CD4-positive, CD25-positive, alpha-beta regulatory T cell (primary cell): ENCODE results near the gene PRKG1. TPM values are rescaled to one million over a fixed set of nuclear protein-coding genes. Genes with fewer than 3 reads are reported as not detected.

Source experiments
- ATAC-seq, 2 donors: fragments of 150-1000 bp; cut with Tn5 transposase; one replicate each; pipeline ENCODE4 v1.10.0; 2021; ENCODE audit warnings: low read depth in 2 of 2, moderate number of reproducible peaks in 2 of 2, moderate library complexity in 1 of 2
- DNase-seq, 3 donors: peaks; one replicate each; pipeline versions ENCODE4 v3.0.0 to v3.0.0-alpha.2; 2012 to 2022; ENCODE audit warnings: mixed read lengths in 1 of 3
- H3K27ac ChIP-seq: one replicate; pipeline ENCODE4 v1.7.0; 2013; ENCODE audit warnings: mild to moderate bottlenecking, low read length; ENCODE audit not compliant: insufficient read depth, poor library complexity, severe bottlenecking
- H3K27me3 ChIP-seq: one replicate; pipeline ENCODE4 v1.7.0; 2013; ENCODE audit warnings: low read length; ENCODE audit not compliant: control insufficient read depth, insufficient read depth
- H3K36me3 ChIP-seq: one replicate; pipeline ENCODE4 v1.7.0; 2013; ENCODE audit warnings: mild to moderate bottlenecking, low read length, moderate library complexity; ENCODE audit not compliant: control insufficient read depth, insufficient read depth
- H3K4me1 ChIP-seq: 2 replicates; pipeline ENCODE4 v1.7.0; 2013; ENCODE audit warnings: mild to moderate bottlenecking, low read length; ENCODE audit not compliant: insufficient read depth, control insufficient read depth, poor library complexity, severe bottlenecking
- H3K4me3 ChIP-seq: one replicate; pipeline ENCODE4 v1.7.0; 2013; ENCODE audit warnings: low read depth, mild to moderate bottlenecking, low read length, moderate library complexity
- H3K9me3 ChIP-seq, 2 experiments: 1 replicate in 1 of 2; 2 replicates in 1 of 2; pipeline ENCODE4 v1.7.0; 2013; ENCODE audit warnings: low read length in 2 of 2, mild to moderate bottlenecking in 1 of 2, moderate library complexity in 1 of 2; ENCODE audit not compliant: control insufficient read depth in 2 of 2
- H3K27ac Mint-ChIP-seq, 3 donors: one replicate each; pipeline ENCODE4 v1.8.0; 2020 to 2022; ENCODE audit warnings: mild to moderate bottlenecking in 3 of 3, mixed read lengths in 3 of 3, moderate library complexity in 2 of 3
- H3K27me3 Mint-ChIP-seq: one replicate; pipeline ENCODE4 v1.8.0; 2022; ENCODE audit warnings: mild to moderate bottlenecking, mixed read lengths
- H3K36me3 Mint-ChIP-seq: one replicate; pipeline ENCODE4 v1.8.0; 2020; ENCODE audit warnings: mixed read lengths
- H3K4me1 Mint-ChIP-seq, 4 donors: one replicate each; pipeline ENCODE4 v1.8.0; 2020 to 2022; ENCODE audit warnings: mixed read lengths in 4 of 4, mild to moderate bottlenecking in 1 of 4
- H3K4me3 Mint-ChIP-seq, 4 donors: one replicate each; pipeline ENCODE4 v1.8.0; 2020 to 2022; ENCODE audit warnings: mild to moderate bottlenecking in 4 of 4, mixed read lengths in 4 of 4, moderate library complexity in 3 of 4
- H3K9me3 Mint-ChIP-seq, 7 donors: one replicate each; pipeline ENCODE4 v1.8.0; 2020 to 2022; ENCODE audit warnings: mixed read lengths in 7 of 7, mild to moderate bottlenecking in 3 of 7, moderate library complexity in 2 of 7
- polyA plus RNA-seq, 4 donors: library from polyadenylated mRNA; unstranded; fragments of 300-500 nt; fragmentation: Illumina TruSeq; gene quantifications; one replicate each; pipeline ENCODE4 v1.2.3, GENCODE V29; 2021
- total RNA-seq: library from RNA; stranded (reverse); gene quantifications from one replicate; pipeline ENCODE4 v1.2.3, GENCODE V29; 2022

PRKG1 gene
- total and polyA plus RNA-seq, 5 donors from 2014 or later = 0.30 TPM; not detected in 4

DNA sequence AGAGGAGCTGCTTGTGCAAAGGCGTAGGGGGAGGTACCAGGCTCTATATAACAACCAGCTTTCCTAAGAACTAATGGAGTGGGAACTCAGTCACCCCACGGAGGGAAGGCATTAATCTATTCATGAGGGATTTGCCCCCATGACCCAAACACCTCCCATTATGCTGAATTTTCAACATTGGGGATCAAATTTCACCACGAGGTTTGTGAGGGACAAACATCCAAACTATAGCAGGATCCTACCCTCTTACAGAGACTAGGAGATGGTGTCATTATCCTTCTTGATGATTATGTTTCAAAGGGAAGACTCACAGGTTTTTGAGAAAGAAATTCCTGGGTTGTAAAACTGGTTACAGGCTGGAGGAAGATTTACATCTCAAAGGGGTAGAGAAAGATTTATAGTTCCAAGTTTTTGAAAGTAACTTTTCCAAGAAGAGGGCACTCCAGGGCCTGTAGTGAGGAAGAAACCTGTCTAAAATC is 944.8 kb downstream of the PRKG1 start:
- no peaks in the 10 kb centered on the region for H3K36me3 ChIP-seq
- H3K4me1 Mint-ChIP-seq = no peaks in the 10 kb centered on the region
- H3K4me3 Mint-ChIP-seq = no peak overlapping the region
- no peaks in the 10 kb centered on the region for H3K9me3 ChIP-seq
- ATAC-seq (no peak), DNase-seq (no peak)
- no peaks in the 10 kb centered on the region for H3K4me1 ChIP-seq
- peaks cover 5% of the 10 kb centered on the region for H3K27me3 Mint-ChIP-seq
- H3K9me3 Mint-ChIP-seq = peaks cover 0 to 12% (median 4%) of the 10 kb centered on the region in 7 donors
- H3K27ac Mint-ChIP-seq = no peak overlapping the region
- no peak overlapping the region for H3K4me3 ChIP-seq
- no peak overlapping the region for H3K27ac ChIP-seq
- H3K36me3 Mint-ChIP-seq = no peaks in the 10 kb centered on the region
- no peaks in the 10 kb centered on the region for H3K27me3 ChIP-seq

DNA sequence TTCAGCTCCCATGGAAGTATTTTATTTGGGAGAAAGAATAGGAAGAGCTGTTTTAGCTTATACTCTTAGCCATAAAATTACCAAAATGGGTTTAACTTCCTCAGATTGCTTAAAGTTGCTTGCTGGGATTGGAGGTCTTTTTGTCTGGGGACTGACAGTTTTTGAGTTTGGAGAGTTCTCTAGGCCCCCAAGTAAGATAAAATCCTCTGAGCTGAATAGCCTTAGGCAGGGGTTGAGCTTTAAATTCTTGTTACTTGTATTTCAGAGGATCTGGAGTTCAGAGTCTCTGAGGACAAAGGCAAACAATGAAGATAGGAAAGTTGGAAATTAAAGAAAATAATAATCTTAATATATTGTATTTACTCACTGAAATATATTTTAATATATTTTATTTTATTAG is 945.4 kb downstream of the PRKG1 start:
- H3K4me3 Mint-ChIP-seq = no peak overlapping the region
- H3K36me3 ChIP-seq = no peaks in the 10 kb centered on the region
- no peaks in the 10 kb centered on the region for H3K4me1 Mint-ChIP-seq
- H3K4me1 ChIP-seq = no peaks in the 10 kb centered on the region
- DNase-seq (no peak), ATAC-seq (no peak)
- no peak overlapping the region for H3K27ac ChIP-seq
- H3K27me3 ChIP-seq = no peaks in the 10 kb centered on the region
- H3K27me3 Mint-ChIP-seq = peaks cover 5% of the 10 kb centered on the region
- H3K9me3 Mint-ChIP-seq = peaks cover 0 to 12% (median 4%) of the 10 kb centered on the region in 7 donors
- no peak overlapping the region for H3K4me3 ChIP-seq
- no peak overlapping the region for H3K27ac Mint-ChIP-seq
- H3K9me3 ChIP-seq = no peaks in the 10 kb centered on the region
- H3K36me3 Mint-ChIP-seq = no peaks in the 10 kb centered on the region

DNA sequence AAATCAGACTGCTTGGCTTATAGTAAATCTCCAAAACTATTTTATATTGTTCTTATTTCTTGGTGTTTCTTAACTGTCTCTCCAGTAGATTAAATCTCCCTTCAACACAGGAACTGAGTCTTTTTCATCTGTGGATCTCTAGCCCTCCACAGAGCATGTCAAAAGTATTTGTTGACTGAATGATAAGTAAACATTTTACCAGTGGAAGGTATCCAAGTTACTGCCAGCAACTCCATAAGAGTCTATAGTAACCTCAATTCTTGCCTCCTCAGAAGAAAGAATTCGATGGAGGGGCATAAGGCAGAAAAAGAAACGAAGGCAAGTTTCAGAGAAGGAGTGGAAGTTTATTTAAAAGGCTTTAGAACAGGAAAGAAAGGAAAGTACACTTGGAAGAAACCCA is 945.9 kb downstream of the PRKG1 start:
- H3K4me3 Mint-ChIP-seq = no peak overlapping the region
- no peak for DNase-seq
- no peaks in the 10 kb centered on the region for H3K36me3 Mint-ChIP-seq
- Histone ChIP-seq H3K36me3 (no peaks in the 10 kb centered on the region), H3K27ac (no peak overlapping the region), H3K4me3 (no peak overlapping the region), H3K4me1 (no peaks in the 10 kb centered on the region), H3K9me3 (no peaks in the 10 kb centered on the region), H3K27me3 (no peaks in the 10 kb centered on the region)
- no peaks in the 10 kb centered on the region for H3K4me1 Mint-ChIP-seq
- H3K27ac Mint-ChIP-seq = no peak overlapping the region
- H3K27me3 Mint-ChIP-seq = peaks cover 5% of the 10 kb centered on the region
- no peak for ATAC-seq
- peaks cover 0 to 7% (median 4%) of the 10 kb centered on the region in 7 donors for H3K9me3 Mint-ChIP-seq

DNA sequence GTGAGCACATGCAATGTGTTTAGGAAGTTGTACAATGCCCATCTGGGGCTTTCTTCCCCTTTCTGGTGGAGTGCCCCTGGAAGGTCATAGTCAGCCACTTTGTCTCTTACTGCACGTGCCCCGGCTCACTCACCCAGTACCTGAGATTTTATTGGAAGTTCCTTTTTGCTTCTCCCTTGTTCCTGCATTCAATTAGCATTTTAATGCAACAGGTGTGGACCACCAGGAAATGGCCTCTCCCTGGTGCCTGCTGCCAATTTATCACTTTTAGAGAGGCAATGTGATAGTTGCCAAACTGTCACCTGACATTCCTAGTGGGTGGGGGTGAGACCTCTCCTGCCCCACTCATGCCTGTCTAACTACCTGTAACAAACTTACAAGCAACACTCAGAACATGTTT is 946.4 kb downstream of the PRKG1 start:
- no peak overlapping the region for H3K4me3 Mint-ChIP-seq
- no peak for ATAC-seq
- no peak overlapping the region for H3K27ac Mint-ChIP-seq
- peaks cover 0 to 7% (median 4%) of the 10 kb centered on the region in 7 donors for H3K9me3 Mint-ChIP-seq
- H3K36me3 Mint-ChIP-seq = no peaks in the 10 kb centered on the region
- Histone ChIP-seq H3K4me3 (no peak overlapping the region), H3K9me3 (no peaks in the 10 kb centered on the region), H3K27ac (no peak overlapping the region), H3K36me3 (no peaks in the 10 kb centered on the region), H3K27me3 (no peaks in the 10 kb centered on the region), H3K4me1 (no peaks in the 10 kb centered on the region)
- H3K4me1 Mint-ChIP-seq = no peaks in the 10 kb centered on the region
- H3K27me3 Mint-ChIP-seq = peaks cover 5% of the 10 kb centered on the region
- no peak for DNase-seq

DNA sequence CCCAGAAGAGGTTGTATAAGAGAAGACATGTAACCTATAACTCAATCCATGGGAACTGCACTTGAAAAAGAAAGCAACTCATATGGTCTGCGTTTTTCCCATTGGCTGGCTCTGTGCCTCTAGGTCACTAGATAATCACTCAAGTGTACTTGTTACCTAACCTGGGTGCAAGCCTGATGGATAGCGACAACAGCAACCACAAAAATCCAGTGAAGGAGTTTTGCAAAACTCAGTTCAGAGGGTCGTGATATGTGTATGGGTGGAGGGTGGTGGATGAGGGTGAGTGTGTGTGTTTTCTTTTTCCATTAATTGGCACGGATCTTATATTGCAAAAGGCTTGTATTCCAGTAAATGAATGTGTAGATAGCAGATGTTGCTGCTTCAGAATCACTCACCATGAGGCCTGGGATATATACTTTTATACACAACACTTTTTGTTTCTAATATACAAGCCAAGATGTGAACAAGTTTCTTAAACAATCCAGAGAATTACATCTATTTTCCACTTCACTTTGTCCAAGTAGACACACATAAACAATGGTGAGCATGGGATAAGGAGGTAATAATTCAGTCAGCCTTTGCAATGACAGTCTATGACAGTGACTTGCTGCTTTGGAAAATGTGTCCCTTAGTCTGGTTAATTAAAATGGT is 952.9 kb downstream of the PRKG1 start:
- no peak overlapping the region for H3K4me3 Mint-ChIP-seq
- H3K9me3 ChIP-seq = no peaks in the 10 kb centered on the region
- no peak for ATAC-seq

DNA sequence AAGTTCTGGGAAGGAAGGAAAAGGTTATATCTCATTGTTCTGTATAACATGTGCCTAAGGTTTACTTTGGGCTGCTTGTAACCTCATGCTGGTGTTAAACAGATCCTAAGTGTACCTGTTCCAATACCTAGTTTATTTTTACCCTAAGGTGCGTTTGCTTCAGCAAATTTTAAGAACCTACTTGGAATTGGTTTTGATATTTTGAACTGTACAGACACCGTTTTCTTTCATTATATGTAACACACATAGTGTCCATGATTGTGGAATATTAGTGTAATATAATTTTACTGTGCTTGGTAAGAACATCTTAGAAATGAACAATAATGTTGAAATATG is 954.2 kb downstream of the PRKG1 start:
- Histone ChIP-seq H3K4me3 (no peak overlapping the region), H3K4me1 (no peaks in the 10 kb centered on the region), H3K27ac (no peak overlapping the region), H3K27me3 (no peaks in the 10 kb centered on the region), H3K36me3 (no peaks in the 10 kb centered on the region), H3K9me3 (no peaks in the 10 kb centered on the region)
- ATAC-seq = no peak
- DNase-seq = no peak
- Mint-ChIP-seq H3K36me3 (no peaks in the 10 kb centered on the region), H3K9me3 (peaks cover 0 to 7% (median 3%) of the 10 kb centered on the region in 7 donors), H3K27me3 (no peaks in the 10 kb centered on the region), H3K4me3 (no peak overlapping the region), H3K27ac (no peak overlapping the region), H3K4me1 (no peaks in the 10 kb centered on the region)

More for the DNA sequence above, 952.9 kb downstream of the PRKG1 start:
- Mint-ChIP-seq H3K9me3 (peaks cover 0 to 7% (median 3%) of the 10 kb centered on the region in 7 donors), H3K4me1 (no peaks in the 10 kb centered on the region), H3K36me3 (no peaks in the 10 kb centered on the region), H3K27me3 (no peaks in the 10 kb centered on the region), H3K27ac (no peak overlapping the region)
- Histone ChIP-seq H3K27me3 (no peaks in the 10 kb centered on the region), H3K36me3 (no peaks in the 10 kb centered on the region), H3K27ac (no peak overlapping the region), H3K4me3 (no peak overlapping the region), H3K4me1 (no peaks in the 10 kb centered on the region)
- no peak for DNase-seq

DNA sequence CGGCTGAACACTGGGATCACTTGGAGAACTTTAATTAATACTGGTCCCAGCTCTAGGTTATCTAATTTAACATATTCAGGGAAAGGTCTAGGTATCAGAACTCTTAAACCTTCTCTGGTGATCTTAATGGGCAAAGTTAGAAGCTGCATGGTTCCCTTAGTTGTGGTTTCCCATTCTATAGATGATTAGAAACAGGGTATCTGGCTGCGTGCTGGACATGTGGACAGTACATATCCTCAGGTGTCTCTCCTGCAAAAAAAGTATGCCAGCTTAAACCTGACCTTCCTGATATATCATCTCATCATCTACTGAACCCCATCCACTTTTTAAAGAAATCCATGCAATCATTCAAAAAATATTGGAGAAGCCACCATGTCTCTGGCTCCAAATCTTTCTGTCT is 955.3 kb downstream of the PRKG1 start:
- H3K4me3 Mint-ChIP-seq = no peak overlapping the region
- no peaks in the 10 kb centered on the region for H3K27me3 Mint-ChIP-seq
- no peak overlapping the region for H3K27ac Mint-ChIP-seq
- H3K9me3 Mint-ChIP-seq = peaks cover 0 to 7% (median 0%) of the 10 kb centered on the region in 7 donors
- Histone ChIP-seq H3K4me1 (no peaks in the 10 kb centered on the region), H3K36me3 (no peaks in the 10 kb centered on the region), H3K9me3 (no peaks in the 10 kb centered on the region), H3K27ac (no peak overlapping the region), H3K4me3 (no peak overlapping the region), H3K27me3 (no peaks in the 10 kb centered on the region)
- ATAC-seq = no peak
- DNase-seq = no peak
- H3K36me3 Mint-ChIP-seq = no peaks in the 10 kb centered on the region
- H3K4me1 Mint-ChIP-seq = no peaks in the 10 kb centered on the region

DNA sequence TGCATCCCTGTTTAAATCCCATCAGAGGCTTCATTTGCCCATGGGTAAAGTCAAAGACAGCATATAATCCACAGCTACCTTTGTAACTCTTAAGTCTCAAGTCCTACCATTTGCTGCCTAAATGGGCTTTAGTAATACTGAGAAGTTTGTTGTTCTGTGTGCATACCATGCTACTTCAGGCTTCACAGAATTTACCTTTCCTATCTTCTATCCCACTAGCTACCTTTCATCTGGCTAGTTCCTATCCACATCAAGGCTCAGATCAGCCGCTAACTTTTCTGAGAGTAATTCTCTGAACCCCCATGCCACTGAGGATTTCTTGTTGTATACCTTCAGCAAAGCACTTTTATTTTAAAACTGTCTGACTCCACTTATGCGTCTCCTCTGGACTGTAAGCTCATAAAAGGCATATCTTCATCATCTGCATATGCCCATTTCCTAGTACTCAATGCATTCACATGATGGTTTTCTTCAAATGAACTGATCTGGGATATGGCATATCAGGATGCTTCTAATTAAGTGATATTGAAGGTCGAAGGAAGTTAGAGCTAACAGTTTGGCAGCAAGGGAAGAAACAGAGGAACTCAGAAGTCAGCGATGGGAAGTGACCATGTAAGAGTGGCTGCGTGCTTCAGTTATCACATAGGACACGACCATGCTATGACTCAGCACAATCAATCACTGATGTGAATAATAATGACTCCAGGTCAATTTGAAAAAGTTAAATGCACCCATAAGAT is 955.9 kb downstream of the PRKG1 start:
- DNase-seq = no peak
- Histone ChIP-seq H3K27ac (no peak overlapping the region), H3K27me3 (no peaks in the 10 kb centered on the region), H3K36me3 (no peaks in the 10 kb centered on the region), H3K4me3 (no peak overlapping the region), H3K4me1 (no peaks in the 10 kb centered on the region), H3K9me3 (no peaks in the 10 kb centered on the region)
- H3K27me3 Mint-ChIP-seq = no peaks in the 10 kb centered on the region
- no peaks in the 10 kb centered on the region for H3K4me1 Mint-ChIP-seq
- ATAC-seq = no peak
- H3K27ac Mint-ChIP-seq = no peak overlapping the region
- H3K36me3 Mint-ChIP-seq = no peaks in the 10 kb centered on the region
- peaks cover 0 to 7% (median 0%) of the 10 kb centered on the region in 7 donors for H3K9me3 Mint-ChIP-seq
- H3K4me3 Mint-ChIP-seq = no peak overlapping the region
